Fibroblast of lung (primary cell): ENCODE measurements around the gene HIC2.
"Not testable (repeated sequence)": the region's sequence is repeated elsewhere in the genome, so short reads cannot be mapped to it uniquely, and the experiment has no call there.

Experiments
- EZH2 ChIP-seq: IDR thresholded peaks from 2 replicates; pipeline ENCODE4 v1.5.1; 2012; ENCODE audit warnings: low read length, control low read depth, mild to moderate bottlenecking; ENCODE audit errors: missing control alignments
- TF ChIP-seq, protein P1 (sequence below), 2 donors: IDR thresholded peaks in 1 of 2; conservative IDR thresholded peaks in 1 of 2; 1 replicate in 1 of 2; 2 replicates in 1 of 2; pipeline ENCODE4 v1.5.1; 2011 to 2012; ENCODE audit warnings: low read length in 2 of 2, control low read depth in 1 of 2, inconsistent platforms in 1 of 2, low read depth in 1 of 2, mild to moderate bottlenecking in 1 of 2

DNA sequence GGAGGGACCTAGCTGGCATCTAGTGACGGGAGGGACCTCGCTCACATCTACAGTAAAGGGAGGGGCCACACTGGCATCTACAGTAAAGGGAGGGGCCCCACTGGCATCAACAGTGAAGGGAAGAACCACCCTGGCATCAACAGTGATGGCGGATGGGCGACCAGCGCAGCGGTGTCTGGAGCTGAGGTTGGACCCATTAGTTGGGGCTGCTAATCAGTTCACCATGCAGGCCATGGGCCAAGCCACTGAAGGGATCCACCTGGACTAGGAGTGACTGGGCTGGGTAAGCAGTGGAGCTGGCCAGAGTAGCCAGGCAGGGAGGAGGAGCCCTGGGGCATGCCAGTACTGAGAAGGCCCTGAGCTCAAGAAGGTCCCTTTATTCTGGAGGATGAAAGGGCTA, 73.4 kb downstream of the HIC2 start:
- not testable (repeated sequence) for TF ChIP-seq EZH2
- TF ChIP-seq, protein P1, sequence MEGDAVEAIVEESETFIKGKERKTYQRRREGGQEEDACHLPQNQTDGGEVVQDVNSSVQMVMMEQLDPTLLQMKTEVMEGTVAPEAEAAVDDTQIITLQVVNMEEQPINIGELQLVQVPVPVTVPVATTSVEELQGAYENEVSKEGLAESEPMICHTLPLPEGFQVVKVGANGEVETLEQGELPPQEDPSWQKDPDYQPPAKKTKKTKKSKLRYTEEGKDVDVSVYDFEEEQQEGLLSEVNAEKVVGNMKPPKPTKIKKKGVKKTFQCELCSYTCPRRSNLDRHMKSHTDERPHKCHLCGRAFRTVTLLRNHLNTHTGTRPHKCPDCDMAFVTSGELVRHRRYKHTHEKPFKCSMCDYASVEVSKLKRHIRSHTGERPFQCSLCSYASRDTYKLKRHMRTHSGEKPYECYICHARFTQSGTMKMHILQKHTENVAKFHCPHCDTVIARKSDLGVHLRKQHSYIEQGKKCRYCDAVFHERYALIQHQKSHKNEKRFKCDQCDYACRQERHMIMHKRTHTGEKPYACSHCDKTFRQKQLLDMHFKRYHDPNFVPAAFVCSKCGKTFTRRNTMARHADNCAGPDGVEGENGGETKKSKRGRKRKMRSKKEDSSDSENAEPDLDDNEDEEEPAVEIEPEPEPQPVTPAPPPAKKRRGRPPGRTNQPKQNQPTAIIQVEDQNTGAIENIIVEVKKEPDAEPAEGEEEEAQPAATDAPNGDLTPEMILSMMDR (conservative IDR thresholded peaks at IDR 0.05 in 1 of 2, IDR thresholded peaks at IDR 0.05 in 1 of 2; ENCODE audit: low read depth in 1 of 2, low read length in 2 of 2): not testable (repeated sequence)
